HL-60 (cell line): ENCODE results near the gene SLC38A4.

Experiments
- DNase-seq, 2 experiments: peaks; one replicate each; pipeline ENCODE4 v3.0.0-alpha.2; 2010 to 2020; ENCODE audit warnings: low read depth in 1 of 2, low spot score in 1 of 2
- H3K27ac ChIP-seq: fragments of 250-450 bp; sonication (Bioruptor Pico); replicated peaks from 2 replicates; pipeline ENCODE4 v1.5.1; 2020; ENCODE audit warnings: mild to moderate bottlenecking, moderate library complexity
- H3K27me3 ChIP-seq: fragments of 250-450 bp; sonication (Bioruptor Pico); 2 replicates; pipeline ENCODE4 v1.5.1; 2021; ENCODE audit warnings: mild to moderate bottlenecking, moderate library complexity; ENCODE audit not compliant: insufficient read depth, poor library complexity, severe bottlenecking
- H3K4me3 ChIP-seq: replicated peaks from 2 replicates; pipeline ENCODE4 v1.5.1; 2011; ENCODE audit warnings: mild to moderate bottlenecking, control low read depth, low read length; ENCODE audit not compliant: insufficient read depth
- CTCF ChIP-seq: IDR thresholded peaks from one replicate; pipeline ENCODE4 v1.5.1; 2011; ENCODE audit warnings: low read length, control low read depth, inconsistent platforms; ENCODE audit not compliant: insufficient read depth
- GABPA ChIP-seq: IDR thresholded peaks from 2 replicates; pipeline ENCODE4 v1.6.1; 2012; ENCODE audit warnings: low read depth
- POLR2AphosphoS5 ChIP-seq: IDR thresholded peaks from 2 replicates; pipeline ENCODE4 v1.6.1; 2012; ENCODE audit warnings: low read depth
- SPI1 ChIP-seq: IDR thresholded peaks from 2 replicates; pipeline ENCODE4 v1.6.1; 2012; ENCODE audit warnings: low read depth, mild to moderate bottlenecking, borderline replicate concordance
- TF ChIP-seq, protein P1 (sequence below): IDR thresholded peaks from 2 replicates; pipeline ENCODE4 v1.6.1; 2012; ENCODE audit warnings: low read depth; ENCODE audit not compliant: insufficient replicate concordance

SLC38A4 gene

GRCh38 chr12:46752396-46752795 lies 73.4 kb downstream of the SLC38A4 start:
- H3K4me3 ChIP-seq: no peak overlapping the region
- no peak for DNase-seq
- no peaks in the 10 kb centered on the region for H3K27me3 ChIP-seq
- TF ChIP-seq POLR2AphosphoS5 (no peak), SPI1 (no peak), CTCF (no peak), GABPA (no peak)
- TF ChIP-seq, protein P1, sequence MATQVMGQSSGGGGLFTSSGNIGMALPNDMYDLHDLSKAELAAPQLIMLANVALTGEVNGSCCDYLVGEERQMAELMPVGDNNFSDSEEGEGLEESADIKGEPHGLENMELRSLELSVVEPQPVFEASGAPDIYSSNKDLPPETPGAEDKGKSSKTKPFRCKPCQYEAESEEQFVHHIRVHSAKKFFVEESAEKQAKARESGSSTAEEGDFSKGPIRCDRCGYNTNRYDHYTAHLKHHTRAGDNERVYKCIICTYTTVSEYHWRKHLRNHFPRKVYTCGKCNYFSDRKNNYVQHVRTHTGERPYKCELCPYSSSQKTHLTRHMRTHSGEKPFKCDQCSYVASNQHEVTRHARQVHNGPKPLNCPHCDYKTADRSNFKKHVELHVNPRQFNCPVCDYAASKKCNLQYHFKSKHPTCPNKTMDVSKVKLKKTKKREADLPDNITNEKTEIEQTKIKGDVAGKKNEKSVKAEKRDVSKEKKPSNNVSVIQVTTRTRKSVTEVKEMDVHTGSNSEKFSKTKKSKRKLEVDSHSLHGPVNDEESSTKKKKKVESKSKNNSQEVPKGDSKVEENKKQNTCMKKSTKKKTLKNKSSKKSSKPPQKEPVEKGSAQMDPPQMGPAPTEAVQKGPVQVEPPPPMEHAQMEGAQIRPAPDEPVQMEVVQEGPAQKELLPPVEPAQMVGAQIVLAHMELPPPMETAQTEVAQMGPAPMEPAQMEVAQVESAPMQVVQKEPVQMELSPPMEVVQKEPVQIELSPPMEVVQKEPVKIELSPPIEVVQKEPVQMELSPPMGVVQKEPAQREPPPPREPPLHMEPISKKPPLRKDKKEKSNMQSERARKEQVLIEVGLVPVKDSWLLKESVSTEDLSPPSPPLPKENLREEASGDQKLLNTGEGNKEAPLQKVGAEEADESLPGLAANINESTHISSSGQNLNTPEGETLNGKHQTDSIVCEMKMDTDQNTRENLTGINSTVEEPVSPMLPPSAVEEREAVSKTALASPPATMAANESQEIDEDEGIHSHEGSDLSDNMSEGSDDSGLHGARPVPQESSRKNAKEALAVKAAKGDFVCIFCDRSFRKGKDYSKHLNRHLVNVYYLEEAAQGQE: no peak
- no peak overlapping the region for H3K27ac ChIP-seq

DNA sequence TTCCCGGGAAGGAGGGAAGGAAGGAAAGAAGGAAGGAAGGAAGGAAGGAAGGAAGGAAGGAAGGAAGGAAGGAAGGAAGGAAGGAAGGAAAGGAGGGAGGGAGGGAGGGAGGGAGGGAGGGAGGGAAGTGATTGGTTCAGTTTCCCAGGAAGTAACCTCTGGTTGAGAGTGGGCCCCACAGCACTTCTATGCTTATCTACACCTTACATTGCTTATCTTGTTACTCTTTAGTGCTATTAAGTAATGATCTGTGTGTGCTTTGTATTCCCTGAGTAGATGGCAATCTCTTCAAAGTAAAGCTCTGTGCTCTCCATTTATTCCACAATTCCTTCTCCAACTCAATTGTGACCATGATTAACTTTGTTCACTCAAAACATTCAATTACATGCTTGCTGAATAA lies 74.6 kb downstream of the SLC38A4 start:
- no peak overlapping the region for H3K4me3 ChIP-seq
- no peak overlapping the region for H3K27ac ChIP-seq
- DNase-seq: no peak
- TF ChIP-seq POLR2AphosphoS5 (no peak), GABPA (no peak), SPI1 (no peak), CTCF (no peak)
- TF ChIP-seq, protein P1: no peak
- no peaks in the 10 kb centered on the region for H3K27me3 ChIP-seq

GRCh38 chr12:46749322-46749721 lies 76.5 kb downstream of the SLC38A4 start:
- H3K27me3 ChIP-seq: no peaks in the 10 kb centered on the region
- H3K4me3 ChIP-seq: no peak overlapping the region
- TF ChIP-seq GABPA (no peak), CTCF (no peak), SPI1 (no peak), POLR2AphosphoS5 (no peak)
- TF ChIP-seq, protein P1: no peak
- H3K27ac ChIP-seq: no peak overlapping the region
- no peak for DNase-seq
